NCI-H524 treated with DMSO at 0.1 percent for 48 hours (cell line): ENCODE data around the gene ATP8A2.
A peak's percentile ranks its signal among the peaks of the same experiment; 100 is the strongest.
"Not testable (repeated sequence)": the region's sequence is repeated elsewhere in the genome, so short reads cannot be mapped to it uniquely, and the experiment has no call there.

Source experiments
- DNase-seq: peaks from one replicate; lab custom pipeline; 2025; lab: John Stamatoyannopoulos, UW

Gene ATP8A2

DNA sequence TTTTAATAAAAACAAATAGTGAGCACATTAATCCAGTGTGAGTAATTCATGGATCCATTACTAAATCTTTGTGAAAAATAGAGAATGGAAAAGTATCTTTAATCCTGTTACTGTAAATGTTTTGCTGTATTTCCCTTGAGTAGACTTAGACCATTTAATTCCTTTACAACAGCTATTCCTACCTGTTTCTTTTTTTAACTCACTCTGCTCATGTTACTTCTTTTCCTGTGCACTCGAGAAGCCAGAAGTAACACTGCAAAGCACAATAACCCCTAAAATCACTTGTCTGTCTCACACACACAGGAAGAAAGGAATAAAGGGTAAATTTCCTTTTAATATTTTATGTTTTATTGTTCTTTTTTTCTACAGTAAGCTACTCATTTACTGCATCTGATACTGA, 435.8 kb downstream of the ATP8A2 start:
- DNase-seq: no peak

DNA sequence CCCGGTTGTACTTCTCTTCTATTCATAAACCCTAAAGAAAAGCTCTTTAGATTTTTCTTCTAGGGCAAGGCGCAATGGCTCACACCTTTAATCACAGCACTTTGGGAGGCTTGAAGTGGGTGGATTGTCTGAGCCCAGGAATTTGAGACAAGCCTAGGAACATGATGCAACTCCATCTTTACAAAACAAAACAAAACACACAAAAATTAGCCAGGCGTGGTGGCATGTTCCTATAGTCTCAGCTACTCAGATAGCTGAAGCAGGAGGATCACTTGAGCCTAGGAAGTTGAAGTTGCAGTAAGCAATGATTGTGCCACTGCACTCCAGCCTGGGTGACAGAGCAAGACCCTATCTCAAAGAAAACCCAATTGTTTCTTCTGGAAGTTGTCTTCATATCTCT, 439.7 kb downstream of the ATP8A2 start:
- DNase-seq: no peak

DNA sequence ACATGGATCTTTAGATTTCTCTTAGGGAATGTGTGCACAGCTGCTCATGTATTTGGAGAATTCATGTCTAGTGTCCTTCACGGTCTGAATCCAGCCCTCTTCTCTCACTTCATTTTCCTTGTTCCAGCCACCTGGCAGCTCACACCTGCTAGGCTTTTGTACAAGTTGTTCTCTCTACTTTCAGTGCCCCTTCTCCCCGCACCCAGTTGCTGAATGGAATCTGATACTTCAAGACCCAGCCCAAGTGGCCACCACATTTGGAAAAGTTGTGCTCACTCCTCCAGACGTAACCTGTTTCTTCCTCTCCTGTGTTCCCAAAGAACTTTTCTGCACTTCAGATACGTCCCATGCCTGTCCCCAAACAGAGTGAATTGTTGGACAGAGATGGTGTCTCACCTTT, 444.5 kb downstream of the ATP8A2 start:
- peak; percentile 89 for DNase-seq

DNA sequence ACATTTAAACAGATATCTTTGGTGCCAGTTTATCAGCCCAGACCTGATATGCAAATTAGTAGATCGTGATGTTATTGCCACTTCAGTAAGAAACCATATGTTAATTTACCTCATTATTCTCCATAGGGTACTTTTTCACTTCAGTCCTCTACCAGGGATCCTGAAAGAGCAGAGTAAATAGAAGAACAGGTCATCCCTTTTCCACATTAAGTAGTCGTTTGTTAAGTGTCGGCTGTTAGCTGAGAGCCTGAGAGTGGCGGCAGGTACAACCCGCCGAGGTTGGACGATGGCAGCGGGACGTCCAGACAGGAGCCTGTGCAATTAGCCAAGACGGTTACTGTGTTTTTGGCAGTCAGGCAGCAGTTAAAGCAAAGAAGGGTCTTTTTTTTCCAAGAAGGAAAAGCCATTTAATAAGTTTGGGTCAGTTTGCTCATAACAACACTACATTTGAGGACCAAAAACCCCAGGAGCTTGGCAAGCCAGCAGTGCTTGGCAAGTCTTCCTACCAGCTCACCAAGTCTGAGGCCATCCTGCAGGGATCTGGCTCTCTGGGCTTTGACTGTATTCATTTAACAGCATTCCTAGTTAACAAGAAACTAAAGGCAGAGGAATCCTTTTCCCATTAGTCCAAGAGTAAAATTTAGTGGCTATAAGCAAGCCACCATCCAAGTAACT, 448.2 kb downstream of the ATP8A2 start:
- peak; percentile 41 for DNase-seq

DNA sequence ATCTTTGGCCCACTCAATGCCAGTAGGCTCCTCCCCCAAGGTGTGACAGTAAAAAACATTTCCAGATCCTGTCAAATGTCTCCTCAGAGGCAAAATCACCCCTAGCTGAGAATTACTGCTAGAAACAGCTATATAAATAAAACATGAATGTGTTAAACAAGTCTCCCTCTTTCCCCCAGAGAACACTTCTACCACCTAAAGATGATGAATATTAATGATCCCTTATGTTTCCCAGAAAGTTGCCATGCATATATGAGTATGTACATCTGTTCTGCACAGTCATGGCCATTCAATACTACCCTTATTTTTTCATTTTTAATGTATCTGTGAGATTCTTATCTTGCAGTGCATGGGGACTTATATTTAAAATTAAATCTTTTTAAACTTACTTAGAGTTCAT, 450.0 kb downstream of the ATP8A2 start:
- peak; percentile 41 for DNase-seq

DNA sequence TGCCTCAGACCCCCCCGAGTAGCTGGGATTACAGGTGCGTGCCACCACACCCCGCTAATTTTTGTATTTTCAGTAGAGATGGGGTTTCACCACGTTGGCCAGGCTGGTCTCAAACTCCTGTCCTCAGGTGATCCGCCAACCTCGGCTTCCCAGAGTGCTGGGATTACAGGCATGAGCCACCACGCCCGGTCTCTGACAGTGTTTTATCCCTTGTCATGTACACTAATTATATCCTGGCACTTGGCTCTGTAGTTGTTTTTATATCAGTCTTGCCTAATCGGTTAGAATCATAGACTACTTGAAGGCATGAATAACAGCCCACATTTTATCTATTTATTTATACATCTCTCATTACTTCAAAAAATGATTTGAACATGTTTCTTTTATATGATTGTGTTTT, 455.4 kb downstream of the ATP8A2 start:
- not testable (repeated sequence) for DNase-seq

DNA sequence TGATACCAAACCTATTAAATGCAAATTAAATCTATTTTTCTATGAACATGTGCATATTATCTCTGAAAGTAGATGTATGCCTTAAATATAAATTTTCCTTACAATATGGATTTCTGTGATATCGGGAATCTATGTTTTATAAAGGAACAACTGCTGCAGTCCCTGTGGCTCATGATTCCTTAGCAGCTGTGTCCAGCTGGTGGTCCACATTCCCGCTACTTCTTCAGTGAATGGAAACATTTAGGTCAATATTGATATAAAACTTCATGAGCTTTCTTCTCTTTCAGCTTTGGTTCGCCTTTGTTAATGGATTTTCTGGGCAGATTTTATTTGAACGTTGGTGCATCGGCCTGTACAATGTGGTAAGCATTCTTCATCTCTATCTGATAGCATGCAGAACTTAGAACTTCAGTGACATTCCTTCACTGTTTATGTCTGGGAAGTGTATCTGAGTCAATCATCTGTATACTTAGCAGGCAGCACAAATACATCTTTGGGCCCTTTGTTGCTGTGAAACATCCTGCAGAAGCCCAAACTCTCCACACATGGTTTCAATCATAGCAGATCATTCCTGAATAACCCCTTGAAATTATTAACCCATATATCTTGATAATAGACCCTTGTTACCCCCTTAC, 456.2 kb downstream of the ATP8A2 start:
- DNase-seq: no peak

DNA sequence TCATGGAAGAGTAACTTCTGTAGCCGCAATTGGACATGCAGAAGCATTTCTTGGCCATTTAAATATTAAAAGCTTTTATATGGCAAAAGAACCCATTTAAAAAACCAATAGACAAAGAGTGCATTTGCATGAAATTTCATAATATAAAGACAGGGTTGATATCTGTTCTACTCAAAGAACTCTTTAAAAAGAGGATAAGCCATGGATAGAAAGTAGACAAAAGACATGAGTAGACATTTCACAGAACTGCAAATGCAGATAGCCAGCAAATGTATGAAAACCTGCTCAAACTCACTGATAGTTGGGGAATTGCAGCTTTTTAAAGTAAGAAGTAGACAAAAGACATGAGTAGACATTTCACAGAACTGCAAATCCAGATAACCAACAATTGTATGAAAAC, 462.0 kb downstream of the ATP8A2 start:
- DNase-seq: no peak

DNA sequence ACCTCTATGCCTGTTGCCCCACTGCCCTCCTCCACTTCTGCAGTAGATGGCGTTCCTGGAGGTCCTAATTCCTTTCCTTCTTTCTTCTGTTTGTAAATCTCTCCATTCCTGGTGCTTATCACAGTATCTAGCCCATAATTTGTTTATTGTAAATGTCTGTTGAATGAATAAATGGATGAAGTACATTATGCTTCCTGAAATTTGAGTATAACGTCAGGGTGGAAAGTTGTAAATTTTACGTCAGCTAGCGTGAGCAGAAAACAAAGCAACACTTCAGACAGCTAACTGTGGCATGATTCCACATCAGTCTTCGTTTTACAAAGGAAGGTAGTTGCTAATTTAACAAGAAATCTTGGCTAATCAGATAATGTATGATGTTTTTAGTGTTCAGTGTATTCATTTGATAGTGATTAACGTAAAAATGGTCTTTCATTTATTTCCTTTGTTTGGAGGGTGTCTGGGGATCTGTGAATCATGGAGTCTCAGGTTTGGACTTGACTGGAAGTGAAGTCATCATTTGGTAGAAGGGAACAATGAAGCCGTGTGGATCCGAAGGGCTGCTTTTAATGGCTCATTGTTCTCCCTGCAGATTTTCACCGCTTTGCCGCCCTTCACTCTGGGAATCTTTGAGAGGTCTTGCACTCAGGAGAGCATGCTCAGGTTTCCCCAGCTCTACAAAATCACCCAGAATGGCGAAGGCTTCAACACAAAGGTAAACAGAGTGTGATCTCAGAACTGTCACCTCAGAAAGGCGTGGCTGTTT, 465.0 kb downstream of the ATP8A2 start:
- no peak for DNase-seq

DNA sequence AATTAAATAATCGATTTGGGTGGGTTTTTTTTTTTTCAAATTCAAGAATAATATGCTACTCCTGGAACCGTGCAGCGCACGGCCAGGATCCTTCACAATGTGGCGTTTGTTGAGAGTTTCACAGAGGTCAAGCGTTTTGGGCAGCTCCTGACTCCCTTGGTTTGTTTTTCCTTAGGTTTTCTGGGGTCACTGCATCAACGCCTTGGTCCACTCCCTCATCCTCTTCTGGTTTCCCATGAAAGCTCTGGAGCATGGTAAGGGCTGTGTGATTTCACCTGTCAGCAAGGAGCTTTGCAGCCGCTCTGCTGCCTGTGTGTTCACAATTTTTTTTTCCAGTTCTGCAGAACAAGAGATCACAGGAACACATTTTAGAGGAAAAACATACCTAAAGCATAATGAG, 467.6 kb downstream of the ATP8A2 start:
- no peak for DNase-seq

DNA sequence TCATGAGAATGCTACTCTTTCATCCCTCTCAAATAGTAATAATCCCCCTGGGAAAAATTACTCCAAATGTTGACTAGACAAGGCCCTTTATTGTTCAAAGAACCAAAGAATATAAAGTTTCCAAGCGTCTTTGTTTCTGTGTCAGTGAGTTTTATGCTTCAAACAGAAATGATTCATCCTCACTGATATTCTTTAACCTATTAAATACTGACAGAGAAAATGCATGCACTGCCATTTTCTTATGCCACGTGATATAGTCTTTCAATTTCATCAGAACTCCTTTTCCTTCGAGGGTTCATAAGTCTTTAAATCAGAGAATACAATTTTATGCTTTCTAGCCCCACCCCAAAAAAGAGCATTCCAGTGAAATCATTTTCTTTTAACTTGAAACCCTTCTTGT, 468.5 kb downstream of the ATP8A2 start:
- DNase-seq: no peak

DNA sequence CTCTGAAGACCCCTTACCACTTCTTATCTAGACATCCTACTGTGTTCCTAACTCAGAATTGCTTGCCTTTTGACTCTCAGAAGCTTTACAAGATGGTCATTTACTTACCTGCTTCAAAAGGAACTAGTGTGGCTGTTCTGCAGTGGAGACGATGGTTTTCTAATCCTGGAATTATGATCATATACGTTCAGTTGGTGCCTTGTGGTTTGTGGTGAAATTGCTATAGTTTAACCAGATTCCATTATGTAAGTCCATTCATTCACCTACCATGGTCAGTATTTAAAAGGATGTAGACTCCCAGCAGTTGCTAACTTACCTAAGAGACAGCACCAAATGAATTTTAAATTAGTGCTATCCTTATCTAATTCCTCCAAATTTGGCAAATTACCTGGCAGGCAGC, 469.2 kb downstream of the ATP8A2 start:
- DNase-seq: no peak

DNA sequence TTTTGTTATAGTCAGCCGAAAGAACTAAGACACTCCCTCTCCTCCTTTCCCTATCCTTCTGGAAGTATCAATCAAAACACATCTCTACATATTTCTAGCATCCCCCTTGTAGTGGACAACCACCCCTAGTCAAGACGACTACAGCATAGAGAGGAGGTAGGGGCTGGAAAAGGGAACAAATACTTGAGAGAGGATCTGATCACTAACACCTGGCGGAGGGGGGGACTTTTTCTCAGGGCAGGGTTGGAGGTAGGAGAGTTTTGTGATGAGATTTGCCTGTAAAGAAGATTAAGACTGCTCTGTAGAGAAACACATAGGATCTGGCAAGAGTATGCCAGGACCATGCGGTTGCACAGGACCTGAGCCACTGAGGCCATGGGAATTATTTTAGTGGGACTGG, 471.9 kb downstream of the ATP8A2 start:
- DNase-seq: no peak

DNA sequence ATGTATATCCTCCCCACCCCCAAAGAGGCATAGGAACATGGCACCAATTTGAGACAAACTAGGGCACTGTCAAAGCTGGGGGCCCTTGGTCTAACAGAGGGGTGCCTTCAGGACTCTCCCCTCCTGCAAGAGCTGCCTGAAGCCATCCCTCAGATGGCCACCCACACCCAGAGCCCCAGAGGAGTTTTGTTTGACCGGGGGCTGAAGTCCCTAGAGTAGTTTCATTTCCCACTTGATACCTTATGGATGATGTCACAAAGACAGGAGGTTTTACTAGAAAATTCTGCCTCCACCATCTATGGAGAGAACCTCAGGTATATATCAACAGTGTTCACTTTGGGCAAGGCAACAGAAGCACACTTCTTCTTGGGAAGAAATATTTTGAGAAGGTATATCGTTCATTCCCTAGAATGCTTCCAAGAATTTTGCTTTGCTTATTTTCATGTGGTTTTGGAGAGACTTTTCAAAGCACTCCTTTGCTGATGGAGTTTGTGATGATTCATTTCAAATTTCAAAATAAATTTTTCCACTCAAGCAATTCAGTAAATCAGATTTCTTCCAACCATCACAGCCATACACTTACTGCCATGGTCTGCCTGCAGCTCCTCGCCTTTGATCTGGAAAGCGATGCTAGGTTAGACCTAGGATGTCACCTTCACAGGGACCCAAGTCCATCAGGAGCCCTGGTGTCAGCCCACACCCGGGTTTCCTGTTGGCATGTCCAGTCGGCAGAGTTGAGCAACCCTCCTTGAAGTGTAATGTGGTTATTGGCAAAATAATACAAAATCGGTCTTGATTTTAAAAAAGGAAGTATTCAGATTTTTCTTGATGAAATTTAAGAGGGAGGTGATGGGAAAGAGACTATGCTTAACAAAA, 473.0 kb downstream of the ATP8A2 start:
- DNase-seq: no peak

DNA sequence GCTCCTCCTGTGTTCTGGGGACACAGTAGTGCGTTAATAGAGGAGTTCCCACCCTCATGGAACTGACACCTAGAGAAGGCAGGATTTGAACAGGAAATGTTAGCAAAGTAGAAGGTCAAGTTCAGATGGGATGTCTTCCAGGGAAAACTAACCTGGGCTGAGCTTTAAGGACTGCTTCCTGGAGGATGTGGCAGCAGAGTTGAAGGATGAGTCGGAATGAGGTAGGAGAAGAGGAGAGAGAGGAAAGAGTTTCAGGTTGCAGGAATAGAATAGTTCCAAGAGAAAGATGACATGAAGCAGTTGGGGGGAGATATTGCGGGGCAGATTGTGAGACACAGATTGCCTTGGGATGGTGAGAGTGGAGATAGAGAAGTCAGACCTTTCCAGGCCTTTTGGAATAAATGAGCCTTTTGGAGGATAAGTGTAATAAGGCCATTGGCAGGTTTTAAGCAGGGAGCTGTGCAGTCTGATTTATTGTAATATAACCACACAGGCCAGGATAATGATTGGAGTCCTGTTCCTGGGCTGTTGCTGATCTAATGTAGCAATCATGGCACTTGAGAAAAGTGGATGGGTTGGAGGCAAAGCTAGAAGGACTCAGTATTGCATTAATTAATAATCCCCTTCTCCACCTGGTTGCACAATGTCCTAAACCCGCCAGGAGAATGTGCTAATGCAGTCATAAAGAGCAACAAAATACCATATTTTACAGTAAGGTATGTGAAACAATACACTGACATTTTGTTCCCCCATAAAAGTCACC, 474.6 kb downstream of the ATP8A2 start:
- peak; percentile 37 for DNase-seq

DNA sequence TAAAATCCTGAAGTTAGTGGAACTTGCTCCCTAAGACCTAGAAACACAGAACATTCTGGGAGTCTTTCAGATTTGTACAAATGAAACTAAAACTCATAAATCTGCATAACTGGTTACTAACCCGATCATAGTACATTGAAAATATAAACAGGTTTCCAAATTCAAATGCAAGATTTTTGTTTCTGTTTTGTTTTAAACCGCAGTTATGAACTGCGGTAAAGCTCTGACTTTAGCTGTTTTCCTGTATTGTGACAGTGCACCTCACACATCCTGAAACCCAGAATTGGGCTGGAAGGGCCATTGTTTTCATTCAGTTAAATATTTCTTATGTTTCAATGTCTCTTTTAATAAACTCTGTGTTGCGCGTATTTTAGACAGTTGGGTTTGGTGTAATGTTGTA, 475.4 kb downstream of the ATP8A2 start:
- no peak for DNase-seq

DNA sequence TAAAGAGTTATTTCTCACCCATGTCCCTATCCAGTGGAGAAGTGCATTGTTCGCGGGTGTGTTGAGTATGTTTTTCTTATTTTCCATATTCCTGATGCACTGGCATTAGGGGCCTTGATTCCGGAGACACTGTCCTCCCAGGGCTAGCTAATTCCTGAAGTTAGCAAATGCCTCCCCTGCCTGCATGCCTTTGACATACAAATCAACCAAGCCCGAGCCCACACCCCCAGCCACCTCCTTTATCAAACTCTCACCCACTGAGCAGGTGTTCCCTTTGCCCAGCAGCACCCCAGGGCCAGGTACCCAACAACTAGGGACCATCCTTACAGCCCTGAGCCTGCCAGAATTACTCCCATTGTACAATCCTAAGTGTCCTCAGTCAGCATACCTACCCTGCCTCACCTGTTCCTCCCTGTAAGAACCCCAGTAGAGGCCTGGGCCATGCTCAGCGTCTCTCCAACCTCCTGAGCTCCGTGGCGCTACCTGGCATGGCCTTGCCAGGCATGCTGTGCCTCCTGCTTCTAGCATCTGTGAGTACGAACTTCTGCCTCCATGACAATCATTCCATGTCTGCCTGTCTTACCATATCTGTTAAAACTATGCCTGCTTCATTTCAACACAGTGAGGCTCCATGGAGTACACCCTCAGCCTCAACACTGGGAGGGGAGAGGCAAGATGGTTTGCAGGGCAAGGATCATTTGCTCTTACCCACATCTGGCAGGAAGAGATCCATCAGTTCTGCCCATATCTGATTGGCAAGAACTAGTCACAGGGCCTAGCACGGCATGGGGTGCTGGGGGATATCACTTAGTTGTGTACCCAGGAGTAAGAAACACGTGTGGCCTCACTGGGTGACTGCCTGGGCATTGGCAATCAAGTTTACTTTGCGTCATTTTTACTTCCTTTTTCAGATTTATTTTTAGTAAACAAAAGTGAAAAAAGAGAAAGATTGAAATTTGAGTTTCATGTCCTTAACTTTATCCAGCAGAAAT, 476.2 kb downstream of the ATP8A2 start:
- no peak for DNase-seq

DNA sequence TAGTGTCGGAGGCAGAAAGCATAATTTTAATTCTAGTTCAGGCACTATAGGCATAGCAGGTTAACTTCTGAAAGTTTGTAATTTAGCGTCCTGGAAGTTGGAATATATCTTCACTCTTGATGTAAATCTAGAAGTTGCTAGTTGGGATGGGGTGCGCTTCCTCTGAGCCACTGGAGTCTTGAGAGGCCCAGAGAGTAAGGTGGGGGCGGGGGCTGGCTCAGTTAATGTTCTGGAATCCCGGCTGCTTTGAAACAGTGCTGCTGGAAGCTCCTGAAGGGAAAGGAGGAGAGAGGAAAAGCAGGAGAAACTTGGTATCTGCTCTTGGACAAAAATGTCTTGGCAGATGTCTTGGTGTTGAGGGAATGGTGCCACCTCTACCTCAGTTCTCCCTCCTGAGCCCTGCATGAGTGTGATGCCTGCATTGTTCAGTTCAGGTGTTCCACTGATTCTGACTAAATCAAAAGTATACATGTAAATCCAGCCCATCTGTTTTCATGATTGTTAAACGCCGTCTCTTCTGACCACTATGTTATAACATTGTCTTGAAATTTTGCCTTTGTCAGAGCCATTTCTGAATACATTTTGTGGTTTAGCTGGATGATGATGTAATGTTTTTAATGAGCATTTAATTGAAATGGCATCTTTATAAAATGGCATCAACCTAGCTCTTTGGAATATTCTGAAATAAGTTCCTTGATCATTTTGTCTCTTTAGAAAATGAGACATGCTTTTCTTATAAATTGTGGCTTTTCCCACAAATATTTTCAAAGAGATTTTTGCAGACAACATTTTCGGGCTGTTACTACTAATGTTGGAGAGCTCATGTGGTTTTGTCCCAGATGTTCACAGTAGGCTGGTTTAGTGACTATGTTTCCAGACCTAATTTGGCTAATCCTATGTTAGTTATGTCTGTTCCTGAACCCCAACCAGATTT, 477.3 kb downstream of the ATP8A2 start:
- no peak for DNase-seq

DNA sequence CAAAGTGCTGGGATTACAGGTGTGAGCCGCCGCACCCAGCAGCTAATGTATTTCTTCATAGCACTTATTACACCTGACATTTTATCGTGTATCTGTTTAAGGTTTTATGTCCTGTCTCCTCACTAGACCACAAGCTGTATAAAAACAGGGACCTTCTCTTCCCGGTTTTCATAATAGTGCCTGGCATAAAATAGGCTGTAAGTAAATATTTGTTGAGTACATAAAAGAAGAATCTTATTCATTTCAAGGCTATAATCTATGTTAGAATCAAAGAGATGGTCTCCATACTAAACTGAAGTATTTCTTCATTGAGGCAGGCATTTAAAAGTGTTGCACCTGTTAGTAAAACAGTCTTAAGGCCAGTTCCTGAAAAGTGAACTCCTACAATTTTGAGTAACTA, 486.1 kb downstream of the ATP8A2 start:
- DNase-seq: no peak
